ENCODE data around the gene GABRA6.

DNA sequence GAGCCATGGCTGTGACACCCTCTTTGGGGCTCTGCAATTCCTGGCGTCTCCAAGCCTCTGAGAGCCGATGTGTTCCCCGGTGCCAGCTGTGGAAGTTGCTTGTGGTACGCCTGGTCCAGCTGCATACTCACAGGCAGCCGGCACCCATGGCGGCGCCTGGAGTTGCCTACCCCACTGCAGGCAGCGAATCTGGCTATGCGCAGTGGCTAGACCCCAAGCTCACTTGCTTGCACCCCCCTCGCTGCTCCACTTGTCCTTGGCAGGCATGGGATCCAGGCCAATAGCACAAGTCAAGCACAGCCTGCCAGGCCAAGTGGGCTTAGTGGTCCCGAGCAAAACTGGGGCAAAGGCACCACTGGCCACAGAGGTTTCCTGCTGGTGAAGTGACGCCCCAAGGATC, 24.7 kb upstream of the GABRA6 start:
- TF ChIP-seq EP300 (IDR thresholded peaks at IDR 0.05) (no peak), POLR2A (IDR thresholded peaks at IDR 0.05) (no peak)
- TF ChIP-seq, protein P1, sequence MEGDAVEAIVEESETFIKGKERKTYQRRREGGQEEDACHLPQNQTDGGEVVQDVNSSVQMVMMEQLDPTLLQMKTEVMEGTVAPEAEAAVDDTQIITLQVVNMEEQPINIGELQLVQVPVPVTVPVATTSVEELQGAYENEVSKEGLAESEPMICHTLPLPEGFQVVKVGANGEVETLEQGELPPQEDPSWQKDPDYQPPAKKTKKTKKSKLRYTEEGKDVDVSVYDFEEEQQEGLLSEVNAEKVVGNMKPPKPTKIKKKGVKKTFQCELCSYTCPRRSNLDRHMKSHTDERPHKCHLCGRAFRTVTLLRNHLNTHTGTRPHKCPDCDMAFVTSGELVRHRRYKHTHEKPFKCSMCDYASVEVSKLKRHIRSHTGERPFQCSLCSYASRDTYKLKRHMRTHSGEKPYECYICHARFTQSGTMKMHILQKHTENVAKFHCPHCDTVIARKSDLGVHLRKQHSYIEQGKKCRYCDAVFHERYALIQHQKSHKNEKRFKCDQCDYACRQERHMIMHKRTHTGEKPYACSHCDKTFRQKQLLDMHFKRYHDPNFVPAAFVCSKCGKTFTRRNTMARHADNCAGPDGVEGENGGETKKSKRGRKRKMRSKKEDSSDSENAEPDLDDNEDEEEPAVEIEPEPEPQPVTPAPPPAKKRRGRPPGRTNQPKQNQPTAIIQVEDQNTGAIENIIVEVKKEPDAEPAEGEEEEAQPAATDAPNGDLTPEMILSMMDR (IDR thresholded peaks at IDR 0.05), result no peak
